ENCODE data around the gene TSC22D2.

The TSC22D2 gene

GRCh38 chr3:150385296-150386242, 22.5 kb upstream of the TSC22D2 start:
- DNase-seq (ENCODE audit: low read depth in 2 of 2), result no peak

- no peak for DNase-seq (ENCODE audit: low read depth in 2 of 2)
Measured at GRCh38 chr3:150388498-150389418, 19.3 kb upstream of the TSC22D2 start.

GRCh38 chr3:150390087-150390486, 18.0 kb upstream of the TSC22D2 start:
- DNase-seq (ENCODE audit: low read depth in 2 of 2), result no peak

- no peak for DNase-seq (ENCODE audit: low read depth in 2 of 2)
Measured at GRCh38 chr3:150391161-150391560, 16.9 kb upstream of the TSC22D2 start.

- no peak for DNase-seq (ENCODE audit: low read depth in 2 of 2)
Measured at GRCh38 chr3:150393745-150394144, 14.4 kb upstream of the TSC22D2 start.

GRCh38 chr3:150394606-150395005, 13.5 kb upstream of the TSC22D2 start:
- no peak for DNase-seq (ENCODE audit: low read depth in 2 of 2)

GRCh38 chr3:150396491-150396890, 11.6 kb upstream of the TSC22D2 start:
- no peak for DNase-seq (ENCODE audit: low read depth in 2 of 2)

GRCh38 chr3:150396956-150397550, 11.0 kb upstream of the TSC22D2 start:
- DNase-seq (ENCODE audit: low read depth in 2 of 2), result no peak

GRCh38 chr3:150399060-150399459, 9.0 kb upstream of the TSC22D2 start:
- no peak for DNase-seq (ENCODE audit: low read depth in 2 of 2)

- DNase-seq (ENCODE audit: low read depth in 2 of 2), result no peak
Measured at GRCh38 chr3:150401285-150401684, 6.8 kb upstream of the TSC22D2 start.

GRCh38 chr3:150402217-150402616, 5.9 kb upstream of the TSC22D2 start:
- no peak for DNase-seq (ENCODE audit: low read depth in 2 of 2)

- DNase-seq (ENCODE audit: low read depth in 2 of 2), result no peak
Measured at GRCh38 chr3:150404023-150404422, 4.1 kb upstream of the TSC22D2 start.

GRCh38 chr3:150407051-150407807, 869 bp upstream of the TSC22D2 start:
- DNase-seq (ENCODE audit: low read depth in 2 of 2), result no peak

- no peak for DNase-seq (ENCODE audit: low read depth in 2 of 2)
Measured at GRCh38 chr3:150407808-150408220, 284 bp upstream of the TSC22D2 start.

- no peak for DNase-seq (ENCODE audit: low read depth in 2 of 2)
Measured at GRCh38 chr3:150409125-150409511, 1.0 kb downstream of the TSC22D2 start.

- no peak for DNase-seq (ENCODE audit: low read depth in 2 of 2)
Measured at GRCh38 chr3:150409512-150410310, 1.6 kb downstream of the TSC22D2 start.

GRCh38 chr3:150410311-150411105, 2.4 kb downstream of the TSC22D2 start:
- no peak for DNase-seq (ENCODE audit: low read depth in 2 of 2)

- no peak for DNase-seq (ENCODE audit: low read depth in 2 of 2)
Measured at GRCh38 chr3:150411106-150411460, 3.0 kb downstream of the TSC22D2 start.

- no peak for DNase-seq (ENCODE audit: low read depth in 2 of 2)
Measured at GRCh38 chr3:150411546-150411945, 3.4 kb downstream of the TSC22D2 start.

GRCh38 chr3:150411976-150412375, 3.9 kb downstream of the TSC22D2 start:
- DNase-seq (ENCODE audit: low read depth in 2 of 2), result no peak

All from fibroblast of skin of left biceps (primary cell).